K562 (cell line): ENCODE results near the gene RRP7A. TPM values are rescaled to one million over a fixed set of nuclear protein-coding genes. Genes with fewer than 3 reads are reported as not detected.

Experiments
- ATAC-seq: fragments of 200-7000 bp; cut with Tn5 transposase; 3 replicates; pipeline ENCODE4 v1.9.1; 2020; ENCODE audit warnings: moderate library complexity
- BruUV-seq: library from RNA; stranded (reverse); fragments of 400-500 nt; replicated peaks from 2 replicates; lab custom pipeline; 2021; lab: Mats Ljungman, UMichigan
- CTCF ChIA-PET: fragments of 300-600 bp; formaldehyde crosslinking; extraction: SDS; loops from one replicate; lab custom pipeline; 2021; ENCODE audit warnings: low intra/inter-chr PET ratio; lab: Yijun Ruan, JAX
- POLR2A ChIA-PET: fragments of 300-600, 350-650 bp; sonication (Branson Sonifier 250); formaldehyde crosslinking; extraction: SDS; loops from one replicate; lab custom pipeline; 2021; ENCODE audit warnings: antibody characterized with exemption, inconsistent platforms; lab: Yijun Ruan, JAX
- DNase-seq, 4 experiments: peaks; one replicate each; pipeline versions ENCODE4 v3.0.0 to v3.0.0-alpha.2; 2011 to 2018; ENCODE audit warnings: low spot score in 3 of 4, mixed read lengths in 3 of 4; ENCODE audit errors: extremely low read depth in 1 of 4
- FAIRE-seq: peaks from 2 replicates; lab custom pipeline; 2011; peaks lifted over from hg19 to GRCh38; lab: Jason Lieb, UNC
- H2AFZ ChIP-seq: 2 replicates; pipeline ENCODE4 v1.6.0; 2011; ENCODE audit warnings: low read depth, low read length, control low read depth, inconsistent platforms
- H3K27ac ChIP-seq: fragments of 200-600 bp; 3 replicates; pipeline ENCODE4 v1.8.0; 2011; ENCODE audit warnings: low read depth, mild to moderate bottlenecking, control low read depth, inconsistent platforms, low read length, moderate library complexity, mixed read lengths; ENCODE audit errors: extremely low read depth
- H3K27me3 ChIP-seq, 2 experiments: fragments of 300-600 bp in 1 of 2; 2 replicates in 1 of 2; 3 replicates in 1 of 2; pipeline versions ENCODE4 v1.6.0 to v1.8.0; 2011; ENCODE audit warnings: inconsistent platforms in 2 of 2, low read length in 2 of 2, mild to moderate bottlenecking in 1 of 2, mixed read lengths in 1 of 2, moderate library complexity in 1 of 2; ENCODE audit not compliant: control insufficient read depth in 2 of 2, insufficient read depth in 2 of 2
- H3K36me3 ChIP-seq: fragments of 300-600 bp; 3 replicates; pipeline ENCODE4 v1.8.0; 2011; ENCODE audit warnings: mild to moderate bottlenecking, low read length, inconsistent platforms; ENCODE audit not compliant: control insufficient read depth, insufficient read depth
- H3K4me1 ChIP-seq, 2 experiments: fragments of 200-600 bp in 1 of 2; replicated peaks in 1 of 2; 2 replicates in 1 of 2; 3 replicates in 1 of 2; pipeline versions ENCODE4 v1.5.1 to v1.8.0; 2011; ENCODE audit warnings: inconsistent platforms in 2 of 2, low read length in 2 of 2, mild to moderate bottlenecking in 1 of 2, mixed read lengths in 1 of 2, moderate library complexity in 1 of 2; ENCODE audit not compliant: control insufficient read depth in 2 of 2, insufficient read depth in 2 of 2
- H3K4me2 ChIP-seq: 2 replicates; pipeline ENCODE4 v1.6.1; 2011; ENCODE audit warnings: low read length, control low read depth, inconsistent platforms, mixed read lengths; ENCODE audit not compliant: insufficient read depth
- H3K4me3 ChIP-seq: fragments of 200-600 bp; sonication (generic), shearing (Covaris generic); 2 replicates; pipeline ENCODE4 v1.5.1; 2016; ENCODE audit warnings: control low read depth, inconsistent platforms
- H3K79me2 ChIP-seq: fragments of 200-600 bp; 3 replicates; pipeline ENCODE4 v1.8.0; 2011; ENCODE audit warnings: low read length, inconsistent platforms; ENCODE audit not compliant: control insufficient read depth, insufficient read depth
- H3K9ac ChIP-seq, 2 experiments: 2 replicates each; pipeline versions ENCODE4 v1.6.0 to v1.6.1; 2011; ENCODE audit warnings: low read depth in 2 of 2, low read length in 2 of 2, control low read depth in 1 of 2, inconsistent platforms in 1 of 2, mild to moderate bottlenecking in 1 of 2, mixed read lengths in 1 of 2; ENCODE audit not compliant: insufficient read depth in 1 of 2
- H3K9me1 ChIP-seq: one replicate; pipeline ENCODE4 v1.6.0; 2011; ENCODE audit warnings: inconsistent platforms, mild to moderate bottlenecking, low read length, moderate library complexity; ENCODE audit not compliant: control insufficient read depth, insufficient read depth
- H3K9me3 ChIP-seq: replicated peaks from 2 replicates; pipeline ENCODE4 v1.5.1; 2011; ENCODE audit warnings: low read depth, low read length, inconsistent platforms; ENCODE audit not compliant: control insufficient read depth, insufficient read depth
- H4K20me1 ChIP-seq: replicated peaks from 2 replicates; pipeline ENCODE4 v1.6.1; 2011; ENCODE audit warnings: low read length, inconsistent platforms, mixed read lengths; ENCODE audit not compliant: control insufficient read depth, insufficient read depth
- AFF1 ChIP-seq, 2 experiments: fragments of 450-650 bp; IDR thresholded peaks; 2 replicates each; pipeline ENCODE4 v1.6.1; 2018; ENCODE audit warnings: mild to moderate bottlenecking in 2 of 2, low read depth in 1 of 2; ENCODE audit not compliant: partially characterized antibody in 2 of 2
- FOXJ2 ChIP-seq: fragments of 200-800 bp; sonication (Bioruptor generic); IDR thresholded peaks from 2 replicates; pipeline ENCODE4 v1.6.1; 2016; ENCODE audit warnings: missing genetic modification characterization, missing compliant biosample characterization
- GABPB2 ChIP-seq: fragments of 250-450 bp; sonication (Bioruptor Pico); conservative IDR thresholded peaks from 2 replicates; pipeline ENCODE4 v1.5.1; 2021; ENCODE audit warnings: mild to moderate bottlenecking
- MAFG ChIP-seq: fragments of 450-650 bp; conservative IDR thresholded peaks from 2 replicates; pipeline ENCODE4 v1.6.1; 2016; ENCODE audit warnings: missing genetic modification characterization, missing compliant biosample characterization
- NONO ChIP-seq, 2 experiments: fragments of 200-400 bp in 1 of 2; fragments of 450-650 bp in 1 of 2; formaldehyde crosslinking in 1 of 2; IDR thresholded peaks; 2 replicates each; pipeline ENCODE4 v1.6.1; 2017; ENCODE audit warnings: low read depth in 2 of 2, mild to moderate bottlenecking in 2 of 2, moderate library complexity in 2 of 2, low read length in 1 of 2
- ZFX ChIP-seq: sonication (generic); formaldehyde crosslinking; IDR thresholded peaks from 2 replicates; pipeline ENCODE4 v1.8.0; 2022; ENCODE audit warnings: mild to moderate bottlenecking, missing genetic modification reagents, moderate library complexity
- ZNF239 ChIP-seq: fragments of 250-450 bp; sonication (Bioruptor Pico); IDR thresholded peaks from 2 replicates; pipeline ENCODE4 v1.4.0; 2020; ENCODE audit warnings: mild to moderate bottlenecking
- ZNF263 ChIP-seq: sonication (generic); formaldehyde crosslinking; IDR thresholded peaks from 2 replicates; pipeline ENCODE4 v1.8.0; 2022; ENCODE audit warnings: mild to moderate bottlenecking, missing genetic modification reagents, borderline replicate concordance
- WGBS: fragments of 100-300 bp; shearing (Covaris generic); methylation state at CpG from one replicate; pipeline ENCODE4 v1.1.6; 2016; ENCODE audit warnings: low coverage, mixed read lengths; ENCODE audit not compliant: insufficient coverage; ENCODE audit errors: missing lambda C conversion rate; 5-methylcytosine and 5-hydroxymethylcytosine counted together
- in situ Hi-C: fragments of 300-500 bp; cut with MboI; formaldehyde crosslinking; loops from 4 replicates; pipeline ENCODE4 v1.15.0; 2018; ENCODE audit warnings: inconsistent platforms, mixed read lengths
- intact Hi-C: fragments of 100-400 bp; cut with micrococcal nuclease; formaldehyde crosslinking; loops from 2 replicates; pipeline ENCODE4 v1.14.2; 2022
- polyA plus RNA-seq, 8 experiments: library from polyadenylated mRNA; depleted of rRNA in 4 of 8; stranded (reverse) in 5 of 8; unstranded in 3 of 8; fragments of >200 nt; fragmentation: Nextera tagmentation in 2 of 8; fragmentation: Illumina TruSeq in 1 of 8; extraction: Ambion mirVana in 2 of 8; extraction: Trizol in 1 of 8; gene quantifications; 2 replicates each; pipeline versions ENCODE4 v1.2.1 to v1.2.3, GENCODE V29; 2011 to 2014; ENCODE audit warnings: inconsistent platforms in 1 of 8, missing spikeins in 1 of 8
- total RNA-seq, 7 experiments: library from RNA; depleted of rRNA in 6 of 7; stranded (reverse); fragments of >200 nt in 6 of 7; fragmentation: Illumina TruSeq in 2 of 7; extraction: Trizol in 2 of 7; gene quantifications; 2 replicates each; pipeline versions ENCODE4 v1.2.1 to v1.2.3, GENCODE V29; 2011 to 2021; ENCODE audit warnings: low replicate concordance in 1 of 7
- TF ChIP-seq, protein P1 (sequence below), 2 experiments: fragments of 200-800 bp in 1 of 2; sonication (Bioruptor generic) in 1 of 2; sonication (generic) in 1 of 2; formaldehyde crosslinking in 1 of 2; IDR thresholded peaks in 1 of 2; conservative IDR thresholded peaks in 1 of 2; 2 replicates each; pipeline versions ENCODE4 v1.5.0 to v1.6.1; 2016 to 2020; ENCODE audit warnings: missing compliant biosample characterization in 1 of 2, missing genetic modification characterization in 1 of 2, missing genetic modification reagents in 1 of 2

RRP7A gene
- total and polyA plus RNA-seq, 9 of the 15 experiments (the other 6 are each of a cell fraction or from before 2014, with no cell fraction given), result 3.4 to 74.1 (median 40.3) TPM

GRCh38 chr22:42461511-42461910 is 58.1 kb downstream of the RRP7A start:
- Histone ChIP-seq H3K4me2 (no peak overlapping the region), H3K9ac (no peak overlapping the region), H3K4me1 (peaks cover 5 to 19% of the 10 kb centered on the region in 2 experiments; a peak in 4 of 5 replicates), H2AFZ (no peak overlapping the region), H4K20me1 (no peaks in the 10 kb centered on the region), H3K27ac (no peak overlapping the region), H3K9me1 (no peaks in the 10 kb centered on the region), H3K36me3 (no peaks in the 10 kb centered on the region), H3K9me3 (no peaks in the 10 kb centered on the region), H3K4me3 (no peak overlapping the region), H3K27me3 (no peaks in the 10 kb centered on the region; a peak in 1 of 5 replicates), H3K79me2 (no peaks in the 10 kb centered on the region)
- TF ChIP-seq ZNF239 (CRISPR knock-in tag) (no peak), FOXJ2 (tag) (no peak), GABPB2 (no peak), MAFG (no peak), ZNF263 (CRISPR knock-in tag) (no peak), AFF1 (IDR thresholded peaks at IDR 0.05; ENCODE audit: low read depth in 1 of 2, partially characterized antibody in 2 of 2) (no peak), ZFX (no peak), NONO (IDR thresholded peaks at IDR 0.05; ENCODE audit: low read depth in 2 of 2, low read length in 1 of 2) (no peak)
- TF ChIP-seq, protein P1, sequence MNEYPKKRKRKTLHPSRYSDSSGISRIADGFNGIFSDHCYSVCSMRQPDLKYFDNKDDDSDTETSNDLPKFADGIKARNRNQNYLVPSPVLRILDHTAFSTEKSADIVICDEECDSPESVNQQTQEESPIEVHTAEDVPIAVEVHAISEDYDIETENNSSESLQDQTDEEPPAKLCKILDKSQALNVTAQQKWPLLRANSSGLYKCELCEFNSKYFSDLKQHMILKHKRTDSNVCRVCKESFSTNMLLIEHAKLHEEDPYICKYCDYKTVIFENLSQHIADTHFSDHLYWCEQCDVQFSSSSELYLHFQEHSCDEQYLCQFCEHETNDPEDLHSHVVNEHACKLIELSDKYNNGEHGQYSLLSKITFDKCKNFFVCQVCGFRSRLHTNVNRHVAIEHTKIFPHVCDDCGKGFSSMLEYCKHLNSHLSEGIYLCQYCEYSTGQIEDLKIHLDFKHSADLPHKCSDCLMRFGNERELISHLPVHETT (CRISPR knock-in tag; conservative IDR thresholded peaks at IDR 0.05 in 1 of 2, IDR thresholded peaks at IDR 0.05 in 1 of 2), result no peak
- FAIRE-seq, result no peak
- 26% methylated on average over 2 of the region's 3 CpGs for WGBS
- no peak for DNase-seq
- CTCF ChIA-PET, result no interaction called here
- POLR2A ChIA-PET, result interaction anchor here (1.5 kb wide), 1 partner anchor 17 kb away, joined by 5 read pairs; no protein-coding TSS in a partner anchor
- intact Hi-C loops, result no loop called here
- in situ Hi-C loops, result no loop called here
- no TSS peak for BruUV-seq
- no peak for ATAC-seq
